COR-L47 (cell line): ENCODE data around the gene MSL2.
"Not testable (repeated sequence)": the region's sequence is repeated elsewhere in the genome, so short reads cannot be mapped to it uniquely, and the experiment has no call there.

Experiments used
- DNase-seq: peaks from one replicate; lab custom pipeline; 2025; lab: John Stamatoyannopoulos, UW

Gene MSL2, protein sequence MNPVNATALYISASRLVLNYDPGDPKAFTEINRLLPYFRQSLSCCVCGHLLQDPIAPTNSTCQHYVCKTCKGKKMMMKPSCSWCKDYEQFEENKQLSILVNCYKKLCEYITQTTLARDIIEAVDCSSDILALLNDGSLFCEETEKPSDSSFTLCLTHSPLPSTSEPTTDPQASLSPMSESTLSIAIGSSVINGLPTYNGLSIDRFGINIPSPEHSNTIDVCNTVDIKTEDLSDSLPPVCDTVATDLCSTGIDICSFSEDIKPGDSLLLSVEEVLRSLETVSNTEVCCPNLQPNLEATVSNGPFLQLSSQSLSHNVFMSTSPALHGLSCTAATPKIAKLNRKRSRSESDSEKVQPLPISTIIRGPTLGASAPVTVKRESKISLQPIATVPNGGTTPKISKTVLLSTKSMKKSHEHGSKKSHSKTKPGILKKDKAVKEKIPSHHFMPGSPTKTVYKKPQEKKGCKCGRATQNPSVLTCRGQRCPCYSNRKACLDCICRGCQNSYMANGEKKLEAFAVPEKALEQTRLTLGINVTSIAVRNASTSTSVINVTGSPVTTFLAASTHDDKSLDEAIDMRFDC

DNA sequence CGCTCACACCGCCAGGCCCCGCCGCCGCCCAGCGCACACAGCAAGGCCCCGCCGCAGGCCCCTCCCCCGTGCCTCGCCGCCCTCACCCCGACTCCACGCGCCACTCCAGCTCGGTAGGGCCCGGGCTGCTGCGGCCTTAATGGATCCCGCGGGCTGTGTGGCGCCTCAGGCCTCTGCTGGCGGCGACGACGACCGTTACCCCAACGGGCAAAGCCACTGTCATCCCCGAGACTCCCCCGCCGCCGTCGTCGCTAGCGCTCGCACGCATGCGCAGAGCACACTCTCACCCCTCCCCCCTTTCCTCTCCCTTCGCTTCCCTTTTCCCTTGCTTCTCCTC lies at the start of gene MSL2:
Gene MSL2 (minus strand): TSS at position 272 of the 337 bp plus-strand sequence. CDS start 1,222 bp downstream, outside the sequence.
- no peak for DNase-seq

GRCh38 chr3:136245691-136246090 lies 49.6 kb upstream of the MSL2 start:
- DNase-seq, result no peak

DNA sequence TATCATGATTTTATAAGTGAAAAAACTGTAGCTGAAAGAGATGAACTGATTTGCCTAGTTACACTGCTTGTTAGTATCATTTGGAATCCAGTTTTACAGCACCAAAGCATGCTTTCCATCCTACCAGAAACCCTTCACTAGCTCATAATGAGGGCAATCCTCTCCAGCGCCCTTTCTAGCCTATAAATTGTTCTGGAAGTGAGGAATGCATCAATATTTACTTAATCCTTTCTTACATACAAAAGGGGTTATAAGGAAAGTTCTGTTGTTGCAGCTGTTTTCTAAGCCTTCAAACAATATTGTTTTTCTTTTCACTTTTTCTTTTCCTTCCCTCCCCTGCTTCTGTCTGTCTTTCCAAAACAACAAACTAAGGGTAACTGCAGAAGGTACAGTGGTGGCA lies 43.0 kb upstream of the MSL2 start:
- DNase-seq, result no peak

DNA sequence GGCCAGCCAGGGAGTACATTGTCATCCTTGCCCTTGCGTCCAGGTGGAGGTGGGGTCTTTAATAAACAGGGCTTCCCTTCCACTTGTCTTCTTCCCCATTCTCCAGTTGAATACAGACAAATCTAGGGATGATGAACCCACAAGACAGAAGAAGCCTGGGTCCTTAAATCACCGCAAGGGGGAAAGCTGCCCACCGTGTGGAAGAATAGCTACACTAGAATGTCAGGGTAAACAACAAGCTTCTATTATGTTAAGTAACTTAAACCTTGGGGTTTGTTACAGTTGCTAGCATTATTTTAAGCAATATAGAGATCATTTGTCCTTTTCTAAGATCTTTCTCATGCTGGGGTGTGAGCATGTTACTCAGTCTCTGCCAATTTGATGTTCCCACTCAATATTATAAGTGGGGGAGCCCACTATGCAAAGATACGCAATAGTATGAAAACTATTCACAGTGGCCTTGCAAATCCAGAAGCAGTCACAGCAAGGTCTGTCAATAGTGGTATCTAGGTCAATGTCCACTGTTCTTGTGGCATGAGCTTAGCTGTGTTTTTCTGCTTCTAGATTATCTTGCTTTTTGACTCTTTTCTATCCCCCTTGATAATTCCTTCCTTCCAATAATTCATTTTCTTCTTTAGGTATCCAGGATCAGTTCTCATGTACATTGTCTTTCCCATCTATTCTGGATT lies 42.0 kb upstream of the MSL2 start:
- DNase-seq, result no peak

DNA sequence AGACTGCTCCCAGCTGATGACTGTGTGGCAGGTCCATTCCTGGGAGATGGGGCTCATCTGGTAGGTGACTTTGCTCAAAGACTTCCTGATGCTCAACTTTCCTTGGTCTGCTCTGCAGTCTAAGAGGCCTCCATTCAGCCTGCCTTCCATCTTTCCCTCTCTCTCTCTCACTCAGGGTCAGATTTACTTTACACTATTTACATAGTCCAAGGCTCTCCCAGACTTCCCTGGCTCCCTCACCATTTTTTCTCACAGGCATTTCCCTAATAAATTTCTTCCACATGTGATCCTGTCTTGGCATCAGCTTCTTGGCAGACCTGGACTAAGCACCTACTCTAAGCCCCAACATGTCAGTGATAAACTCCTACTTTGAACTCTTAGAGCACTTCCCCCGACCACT lies 41.0 kb upstream of the MSL2 start:
- no peak for DNase-seq

- no peak for DNase-seq
Measured at GRCh38 chr3:136236109-136236508, 40.0 kb upstream of the MSL2 start.

DNA sequence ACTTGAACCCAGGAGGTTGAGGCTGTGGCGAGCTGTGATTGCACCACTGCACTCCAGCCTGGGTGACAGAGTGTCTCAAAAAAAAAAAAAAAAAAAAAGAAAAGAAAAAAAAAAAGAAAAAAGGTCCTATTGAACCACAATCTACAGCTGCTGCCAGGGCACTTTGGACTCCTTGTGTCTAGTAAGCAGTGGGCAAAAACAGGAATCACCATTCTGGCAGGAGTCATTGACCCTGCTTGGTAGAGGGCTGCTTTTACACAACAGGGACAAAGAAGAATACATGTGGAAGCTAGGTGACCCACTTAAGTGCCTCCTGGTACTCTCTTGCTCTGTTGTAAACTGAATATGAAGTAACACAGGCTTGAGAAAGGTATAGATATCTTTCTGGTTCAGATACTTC lies 39.4 kb upstream of the MSL2 start:
- DNase-seq, result no peak

- no peak for DNase-seq
Measured at GRCh38 chr3:136232413-136232812, 36.3 kb upstream of the MSL2 start.

- DNase-seq, result not testable (repeated sequence)
Measured at GRCh38 chr3:136222746-136223145, 26.6 kb upstream of the MSL2 start.

- no peak for DNase-seq
Measured at GRCh38 chr3:136211547-136211946, 15.4 kb upstream of the MSL2 start.

- no peak for DNase-seq
Measured at GRCh38 chr3:136209921-136210320, 13.8 kb upstream of the MSL2 start.

GRCh38 chr3:136207489-136208115 lies 11.5 kb upstream of the MSL2 start:
- DNase-seq, result no peak

GRCh38 chr3:136199219-136199618 lies 3.1 kb upstream of the MSL2 start:
- DNase-seq, result not testable (repeated sequence)

- not testable (repeated sequence) for DNase-seq
Measured at GRCh38 chr3:136198462-136199078, 2.4 kb upstream of the MSL2 start.

DNA sequence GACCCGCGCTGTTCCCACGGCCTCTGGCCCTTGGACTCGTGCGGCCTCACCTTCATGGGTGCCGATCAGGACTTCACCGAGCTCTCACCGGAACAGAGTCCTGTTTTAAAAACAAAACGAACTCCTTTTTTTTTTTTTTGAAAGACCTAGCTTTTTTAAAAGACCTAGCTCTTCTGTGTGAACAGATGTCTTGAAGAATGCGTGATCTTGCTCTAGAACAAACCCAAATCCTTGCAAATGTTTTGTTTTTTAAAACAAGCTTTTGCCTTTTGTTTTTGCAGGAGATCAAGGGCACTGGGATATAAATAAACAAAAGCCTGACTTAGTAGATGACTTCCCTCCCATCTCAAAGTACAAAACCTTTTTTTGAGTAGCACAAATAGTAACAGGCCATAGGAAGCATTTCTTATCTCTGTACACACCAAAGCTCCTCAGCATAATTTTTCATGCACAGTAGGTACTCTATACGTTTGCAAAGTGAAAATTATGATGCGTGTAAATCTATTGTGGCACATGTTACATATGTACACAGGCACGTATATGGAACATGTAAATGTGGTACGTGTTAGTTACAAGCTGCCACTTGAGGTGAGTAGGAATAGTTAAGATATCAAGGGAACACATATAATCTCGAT lies 1.1 kb upstream of the MSL2 start:
- no peak for DNase-seq

- peak; percentile 100 for DNase-seq
Measured at GRCh38 chr3:136196401-136197158, 445 bp upstream of the MSL2 start.

- peak; percentile 86 for DNase-seq
Measured at GRCh38 chr3:136195258-136196063, 674 bp downstream of the MSL2 start.

DNA sequence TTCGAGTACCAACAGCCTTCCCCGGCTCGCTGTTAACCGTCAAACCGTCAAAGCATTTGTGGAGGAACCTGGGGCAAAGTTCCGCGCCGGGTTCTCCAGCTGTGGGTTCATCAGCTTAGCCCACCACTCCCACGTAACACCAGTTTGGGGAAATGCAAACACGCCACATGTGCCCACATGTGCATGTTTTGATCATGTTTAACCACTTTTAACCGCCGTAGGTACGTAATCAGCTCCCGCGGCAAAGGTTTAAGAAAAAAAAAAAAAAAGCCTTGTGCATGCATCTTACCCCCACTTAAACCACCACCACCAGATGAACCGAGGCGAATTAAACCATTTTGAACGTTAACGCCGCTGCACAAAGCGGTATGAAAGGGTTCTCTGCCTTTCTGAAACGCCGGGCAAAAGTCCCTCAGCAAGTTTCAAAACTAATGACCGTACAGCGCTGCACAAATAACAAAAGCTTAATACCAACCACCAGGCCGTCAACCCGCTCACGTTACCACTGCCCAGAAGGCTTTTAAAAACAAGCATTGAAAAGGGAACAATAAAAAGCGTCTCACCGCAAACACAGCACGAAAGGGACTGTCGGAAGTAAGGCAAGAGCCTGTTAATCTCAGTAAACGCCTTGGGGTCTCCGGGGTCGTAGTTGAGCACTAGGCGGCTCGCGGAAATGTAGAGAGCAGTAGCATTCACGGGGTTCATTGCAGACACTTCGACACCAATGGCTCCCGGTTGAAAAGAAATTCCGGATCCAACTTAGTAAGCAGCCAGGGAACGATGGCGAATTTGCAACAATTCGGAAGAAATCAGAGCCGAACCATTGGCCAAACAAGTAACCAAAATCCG lies 1.5 kb downstream of the MSL2 start:
- DNase-seq, result peak; percentile 38
